PFSK-1 (cell line): Measurements from ENCODE around the gene LAMC3.

ENCODE experiments used
- FOXP2 ChIP-seq: optimal IDR thresholded peaks from 2 replicates; pipeline ENCODE3; 2011; ENCODE audit warnings: borderline replicate concordance, control low read depth, inconsistent platforms; ENCODE audit not compliant: insufficient read depth; ENCODE audit errors: extremely low read length, extremely low read depth
- POLR2AphosphoS5 ChIP-seq: IDR thresholded peaks from 2 replicates; pipeline ENCODE4 v1.6.1; 2012; ENCODE audit warnings: low read depth, mild to moderate bottlenecking, control low read depth, low read length, moderate library complexity
- SIN3A ChIP-seq: IDR thresholded peaks from 2 replicates; pipeline ENCODE4 v1.6.1; 2012; ENCODE audit warnings: mild to moderate bottlenecking, low read length, moderate library complexity, borderline replicate concordance; ENCODE audit not compliant: insufficient read depth
- TAF1 ChIP-seq: IDR thresholded peaks from 2 replicates; pipeline ENCODE4 v1.6.1; 2012; ENCODE audit warnings: low read length, control low read depth, borderline replicate concordance; ENCODE audit not compliant: insufficient read depth
- TF ChIP-seq, protein P1 (sequence below), 2 experiments: IDR thresholded peaks; 2 replicates each; pipeline versions ENCODE4 v1.6.1 to v1.8.0; 2011 to 2012; ENCODE audit warnings: low read depth in 2 of 2, low read length in 2 of 2, control low read depth in 1 of 2, inconsistent platforms in 1 of 2, mild to moderate bottlenecking in 1 of 2, moderate library complexity in 1 of 2; ENCODE audit not compliant: insufficient read depth in 1 of 2

DNA sequence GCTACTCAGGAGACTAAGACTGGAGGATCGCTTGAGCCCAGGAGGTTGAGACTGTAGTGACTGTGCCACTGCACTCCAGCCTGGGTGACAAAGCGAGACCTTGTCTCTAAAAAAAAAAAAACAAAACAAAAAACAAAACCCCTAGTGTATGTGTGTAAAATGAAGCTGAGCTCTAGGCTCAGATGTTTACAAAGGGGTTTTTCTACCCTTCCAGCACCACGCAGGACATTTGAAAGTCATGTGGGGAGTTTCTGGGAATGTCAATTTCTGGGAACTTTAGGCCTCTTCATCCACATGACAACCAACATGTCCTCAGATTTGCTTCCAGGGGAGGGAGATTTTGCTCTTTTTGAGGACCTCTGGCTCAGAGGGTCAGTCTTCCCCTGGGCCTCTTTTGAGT, 44.9 kb downstream of the LAMC3 start:
- no peak for TF ChIP-seq SIN3A
- TF ChIP-seq POLR2AphosphoS5 = no peak
- no peak for TF ChIP-seq TAF1
- TF ChIP-seq, protein P1, sequence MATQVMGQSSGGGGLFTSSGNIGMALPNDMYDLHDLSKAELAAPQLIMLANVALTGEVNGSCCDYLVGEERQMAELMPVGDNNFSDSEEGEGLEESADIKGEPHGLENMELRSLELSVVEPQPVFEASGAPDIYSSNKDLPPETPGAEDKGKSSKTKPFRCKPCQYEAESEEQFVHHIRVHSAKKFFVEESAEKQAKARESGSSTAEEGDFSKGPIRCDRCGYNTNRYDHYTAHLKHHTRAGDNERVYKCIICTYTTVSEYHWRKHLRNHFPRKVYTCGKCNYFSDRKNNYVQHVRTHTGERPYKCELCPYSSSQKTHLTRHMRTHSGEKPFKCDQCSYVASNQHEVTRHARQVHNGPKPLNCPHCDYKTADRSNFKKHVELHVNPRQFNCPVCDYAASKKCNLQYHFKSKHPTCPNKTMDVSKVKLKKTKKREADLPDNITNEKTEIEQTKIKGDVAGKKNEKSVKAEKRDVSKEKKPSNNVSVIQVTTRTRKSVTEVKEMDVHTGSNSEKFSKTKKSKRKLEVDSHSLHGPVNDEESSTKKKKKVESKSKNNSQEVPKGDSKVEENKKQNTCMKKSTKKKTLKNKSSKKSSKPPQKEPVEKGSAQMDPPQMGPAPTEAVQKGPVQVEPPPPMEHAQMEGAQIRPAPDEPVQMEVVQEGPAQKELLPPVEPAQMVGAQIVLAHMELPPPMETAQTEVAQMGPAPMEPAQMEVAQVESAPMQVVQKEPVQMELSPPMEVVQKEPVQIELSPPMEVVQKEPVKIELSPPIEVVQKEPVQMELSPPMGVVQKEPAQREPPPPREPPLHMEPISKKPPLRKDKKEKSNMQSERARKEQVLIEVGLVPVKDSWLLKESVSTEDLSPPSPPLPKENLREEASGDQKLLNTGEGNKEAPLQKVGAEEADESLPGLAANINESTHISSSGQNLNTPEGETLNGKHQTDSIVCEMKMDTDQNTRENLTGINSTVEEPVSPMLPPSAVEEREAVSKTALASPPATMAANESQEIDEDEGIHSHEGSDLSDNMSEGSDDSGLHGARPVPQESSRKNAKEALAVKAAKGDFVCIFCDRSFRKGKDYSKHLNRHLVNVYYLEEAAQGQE (IDR thresholded peaks at IDR 0.05; ENCODE audit: insufficient read depth in 1 of 2, low read depth in 2 of 2, low read length in 2 of 2) = no peak
- TF ChIP-seq FOXP2 = no peak
